ENCODE data around the gene DLG2. TPM values are rescaled to one million over a fixed set of nuclear protein-coding genes. Genes with fewer than 3 reads are reported as not detected.
A peak's percentile ranks its signal among the peaks of the same experiment; 100 is the strongest.

Gene DLG2
- total and polyA plus RNA-seq, 9 of the 15 experiments (the other 6 are each of a cell fraction or from before 2014, with no cell fraction given), result 0.52 to 1.6 (median 0.95) TPM

GRCh38 chr11:84612645-84613044 lies 1014.5 kb downstream of the DLG2 start:
- ATAC-seq (no peak), DNase-seq (ENCODE audit: extremely low read depth in 1 of 4, low spot score in 3 of 4) (no peak), FAIRE-seq (no peak)
- Histone ChIP-seq H3K9me1 (ENCODE audit: control insufficient read depth, insufficient read depth, low read length) (no peaks in the 10 kb centered on the region), H3K9ac (ENCODE audit: insufficient read depth in 1 of 2, low read depth in 2 of 2, low read length in 2 of 2) (no peak overlapping the region), H3K4me2 (ENCODE audit: insufficient read depth, low read length) (no peak overlapping the region), H3K79me2 (ENCODE audit: control insufficient read depth, insufficient read depth, low read length) (no peaks in the 10 kb centered on the region), H3K9me3 (replicated peaks; ENCODE audit: control insufficient read depth, insufficient read depth, low read depth, low read length) (no peaks in the 10 kb centered on the region), H3K4me3 (no peak overlapping the region), H4K20me1 (replicated peaks; ENCODE audit: control insufficient read depth, insufficient read depth, low read length) (no peaks in the 10 kb centered on the region), H2AFZ (ENCODE audit: low read depth, low read length) (no peak overlapping the region), H3K27me3 (ENCODE audit: control insufficient read depth in 2 of 2, insufficient read depth in 2 of 2, low read length in 2 of 2) (no peaks in the 10 kb centered on the region), H3K36me3 (ENCODE audit: control insufficient read depth, insufficient read depth, low read length) (no peaks in the 10 kb centered on the region), H3K4me1 (replicated peaks in 1 of 2; ENCODE audit: control insufficient read depth in 2 of 2, insufficient read depth in 2 of 2, low read length in 2 of 2) (no peaks in the 10 kb centered on the region), H3K27ac (ENCODE audit: extremely low read depth, low read depth, low read length) (no peak overlapping the region)
- ChIA-PET CTCF (ENCODE audit: low intra/inter-chr PET ratio) (no interaction called here), POLR2A (no interaction called here)
- WGBS (ENCODE audit: insufficient coverage, low coverage, missing lambda C conversion rate), result 0% methylated on average over 2 of the region's 2 CpGs
- intact Hi-C loops (cut with micrococcal nuclease) (no loop called here), in situ Hi-C loops (cut with MboI) (no loop called here)
- no TSS peak for BruUV-seq (replicated peaks)
- peak; percentile 16; the same call in 1 of the 2 replicates for TF ChIP-seq ATF3 (IDR thresholded peaks at IDR 0.05)
- no peak for TF ChIP-seq ATF3 (CRISPR knock-in tag; conservative IDR thresholded peaks at IDR 0.05)
- TF ChIP-seq FOXJ3 (CRISPR knock-in tag; IDR thresholded peaks at IDR 0.05), result no peak

GRCh38 chr11:84608837-84609196 lies 1018.3 kb downstream of the DLG2 start:
- Histone ChIP-seq H3K27me3 (ENCODE audit: control insufficient read depth in 2 of 2, insufficient read depth in 2 of 2, low read length in 2 of 2) (no peaks in the 10 kb centered on the region), H3K9ac (ENCODE audit: insufficient read depth in 1 of 2, low read depth in 2 of 2, low read length in 2 of 2) (no peak overlapping the region), H3K79me2 (ENCODE audit: control insufficient read depth, insufficient read depth, low read length) (no peaks in the 10 kb centered on the region), H2AFZ (ENCODE audit: low read depth, low read length) (no peak overlapping the region), H4K20me1 (replicated peaks; ENCODE audit: control insufficient read depth, insufficient read depth, low read length) (no peaks in the 10 kb centered on the region), H3K4me2 (ENCODE audit: insufficient read depth, low read length) (no peak overlapping the region), H3K36me3 (ENCODE audit: control insufficient read depth, insufficient read depth, low read length) (no peaks in the 10 kb centered on the region), H3K4me1 (replicated peaks in 1 of 2; ENCODE audit: control insufficient read depth in 2 of 2, insufficient read depth in 2 of 2, low read length in 2 of 2) (no peaks in the 10 kb centered on the region), H3K27ac (ENCODE audit: extremely low read depth, low read depth, low read length) (no peak overlapping the region), H3K9me3 (replicated peaks; ENCODE audit: control insufficient read depth, insufficient read depth, low read depth, low read length) (no peaks in the 10 kb centered on the region), H3K9me1 (ENCODE audit: control insufficient read depth, insufficient read depth, low read length) (no peaks in the 10 kb centered on the region), H3K4me3 (no peak overlapping the region)
- 3% methylated on average over 2 of the region's 2 CpGs for WGBS (ENCODE audit: insufficient coverage, low coverage, missing lambda C conversion rate)
- BruUV-seq (replicated peaks), result no TSS peak
- TF ChIP-seq ZNF507 (tag; conservative IDR thresholded peaks at IDR 0.05) (no peak), E2F8 (IDR thresholded peaks at IDR 0.05; ENCODE audit: low read depth, partially characterized antibody) (no peak), CHD1 (IDR thresholded peaks at IDR 0.05; ENCODE audit: low read length) (no peak)
- ChIA-PET POLR2A (no interaction called here), CTCF (ENCODE audit: low intra/inter-chr PET ratio) (no interaction called here)
- intact Hi-C loops (cut with micrococcal nuclease), result no loop called here
- no peak for DNase-seq (ENCODE audit: extremely low read depth in 1 of 4, low spot score in 3 of 4)
- ATAC-seq, result no peak
- FAIRE-seq, result no peak
- in situ Hi-C loops (cut with MboI), result no loop called here

Measured in K562 (cell line).